Ovary (tissue), 9 donors: ENCODE data around the gene TIMP2. TPM values are rescaled to one million over a fixed set of nuclear protein-coding genes. Genes with fewer than 3 reads are reported as not detected.

ENCODE experiments used
- DNase-seq, 5 donors: peaks; one replicate each; pipeline ENCODE4 v3.0.0-alpha.2; 2019 to 2020
- H3K27ac ChIP-seq, 2 donors: fragments of 200-600 bp; one replicate each; pipeline versions ENCODE4 v1.5.1 to v1.8.0; 2019 to 2022
- H3K27me3 ChIP-seq: fragments of 200-600 bp; one replicate; pipeline ENCODE4 v1.8.0; 2022
- H3K36me3 ChIP-seq: fragments of 200-600 bp; sonication (generic); one replicate; pipeline ENCODE4 v1.5.1; 2019
- H3K4me1 ChIP-seq: one replicate; pipeline ENCODE4 v1.8.1; 2013; ENCODE audit warnings: mild to moderate bottlenecking, moderate library complexity; ENCODE audit not compliant: insufficient read depth
- H3K4me3 ChIP-seq: fragments of 200-600 bp; sonication (generic); one replicate; pipeline ENCODE4 v1.5.1; 2017
- H3K9me3 ChIP-seq, 2 donors: fragments of 200-600 bp in 1 of 2; sonication (generic) in 1 of 2; one replicate each; pipeline versions ENCODE4 v1.5.1 to v1.8.1; 2013 to 2019; ENCODE audit warnings: mild to moderate bottlenecking in 1 of 2, moderate library complexity in 1 of 2
- CTCF ChIP-seq, 3 donors: fragments of 450-650 bp in 2 of 3; fragments of 200-600 bp in 1 of 3; IDR thresholded peaks; one replicate each; pipeline versions ENCODE4 v1.5.1 to v1.8.0; 2016 to 2022; ENCODE audit warnings: antibody characterized with exemption in 3 of 3, mild to moderate bottlenecking in 1 of 3
- EP300 ChIP-seq: sonication (generic); formaldehyde crosslinking; IDR thresholded peaks from one replicate; pipeline ENCODE4 v1.6.1; 2017; ENCODE audit warnings: antibody characterized with exemption
- POLR2A ChIP-seq: fragments of 450-650 bp; IDR thresholded peaks from one replicate; pipeline ENCODE4 v1.6.1; 2017; ENCODE audit warnings: antibody characterized with exemption, mild to moderate bottlenecking, moderate library complexity
- WGBS, 3 donors: extraction: QIAGEN DNeasy Blood & Tissue Kit in 1 of 3; methylation state at CpG; one replicate each; pipeline versions ENCODE4 v1.1.5 to v1.1.7; 2013 to 2017; 5-methylcytosine and 5-hydroxymethylcytosine counted together
- intact Hi-C, 4 donors: fragments of 100-400 bp; cut with DNase I; formaldehyde crosslinking; loops; one replicate each; pipeline versions ENCODE4 v1.11.0 to v1.15.1; 2022 to 2023
- polyA plus RNA-seq, 2 donors: library from polyadenylated mRNA; stranded (reverse); fragments of 200-250 nt in 1 of 2; fragments of 350-450 nt in 1 of 2; fragmentation: Illumina TruSeq in 1 of 2; extraction: RNeasy Lipid Tissue Mini Kit (QIAGEN cat#74804) in 1 of 2; gene quantifications; one replicate each; pipeline ENCODE4 v1.2.3, GENCODE V29; 2013 to 2014
- total RNA-seq, 7 donors: library from RNA; depleted of rRNA in 2 of 7; stranded (reverse); fragments of >200 nt in 2 of 7; fragmentation: NEBNext Ultra II Directional in 3 of 7; extraction: Animal tissue kit (Norgen Biotek cat#: 25700) in 3 of 7; gene quantifications; one replicate each; pipeline versions ENCODE4 v1.1.0 to v1.2.4, GENCODE V29; 2016 to 2023
- donor health status: DM: no; HTN: no; CAD: no; lungs with moderate emphysema.
- donor health status: DM: no; HTN: no; CAD: no.
- donor health status: Bipolar disorder and iron deficiency.
- donor health status: DM: yes; HTN: yes; CAD: no.
- donor health status: DM: no; HTN: no; CAD: no.
- donor health status: DM: yes; HTN: yes; CAD: no.

The TIMP2 gene
- total and polyA plus RNA-seq, 9 donors, result 221 to 1,422 (median 693) TPM

DNA sequence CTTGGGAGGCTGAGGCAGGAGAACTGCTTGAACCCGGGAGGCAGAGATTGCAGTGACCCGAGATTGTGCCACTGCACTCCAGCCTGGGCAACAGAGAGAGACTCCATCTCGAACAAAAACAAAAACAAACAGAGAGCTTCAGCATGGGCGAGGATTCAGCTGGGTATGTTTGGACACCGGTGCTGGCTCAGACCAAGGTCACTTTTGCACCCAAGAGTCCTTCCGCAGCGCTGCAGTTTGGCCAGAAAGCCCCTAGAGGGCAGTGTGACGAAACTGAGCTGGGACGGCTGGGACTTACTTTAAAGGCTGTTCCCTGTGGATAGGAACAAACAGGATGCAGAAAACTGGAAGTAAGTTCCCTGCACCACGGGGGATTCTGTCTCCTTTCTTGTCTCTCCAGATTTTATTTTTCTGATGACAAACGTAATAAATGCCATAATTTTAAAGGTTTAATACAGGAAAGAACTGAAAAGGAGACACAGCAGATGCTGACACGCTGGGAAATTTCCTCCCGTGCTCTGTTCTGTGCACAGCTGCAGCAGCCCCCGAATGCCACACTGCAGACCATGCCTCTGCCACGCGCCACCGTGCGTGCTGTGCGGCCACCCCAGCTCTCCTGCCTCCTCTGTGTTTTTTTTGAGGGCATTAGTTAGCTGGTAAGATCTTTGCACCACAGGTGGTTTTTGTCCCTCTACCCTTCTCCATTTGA is 59.4 kb downstream of the TIMP2 start:
- no peaks in the 10 kb centered on the region for H3K27me3 ChIP-seq
- H3K36me3 ChIP-seq, result no peaks in the 10 kb centered on the region
- peak; percentile 82 to 92 (median 91) for DNase-seq
- TF ChIP-seq CTCF (IDR thresholded peaks at IDR 0.05), result peak; percentile 81 to 89 (median 88)
- no peak for TF ChIP-seq EP300
- TF ChIP-seq POLR2A, result no peak
- intact Hi-C loops, result loop anchor here in 3 of 4 donors (2.0 to 10.0 kb wide), 3 partner anchors 69 to 106 kb away; no protein-coding TSS in a partner anchor
- H3K27ac ChIP-seq, result peak overlapping the region in 1 of 2 donors; percentile 18
- 9 to 19% (median 13%) methylated on average over 19 of the region's 19 CpGs for WGBS, 3 donors
- H3K4me3 ChIP-seq, result no peak overlapping the region
- H3K9me3 ChIP-seq, result no peaks in the 10 kb centered on the region
- peaks cover 9% of the 10 kb centered on the region for H3K4me1 ChIP-seq

DNA sequence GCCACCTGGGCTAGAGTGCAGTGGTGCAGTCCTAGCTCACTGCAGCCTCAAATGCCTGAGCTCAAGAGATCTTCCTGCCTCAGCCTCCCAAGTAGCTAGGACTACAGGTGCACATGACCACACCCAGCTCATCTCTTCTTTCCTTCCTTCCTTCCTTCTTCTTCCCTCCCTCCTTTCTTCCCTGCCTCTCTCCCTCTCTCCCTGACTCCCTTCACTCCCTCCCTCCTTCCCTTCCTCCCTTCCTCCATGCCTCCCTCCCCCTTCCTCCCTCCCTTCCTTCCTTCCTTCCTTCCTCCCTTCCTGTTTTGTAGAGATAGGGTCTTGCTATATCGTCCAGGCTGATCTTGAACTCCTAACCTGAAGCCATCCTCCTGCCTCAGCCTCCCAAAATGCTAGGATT is 61.1 kb downstream of the TIMP2 start:
- peaks cover 9% of the 10 kb centered on the region for H3K4me1 ChIP-seq
- H3K9me3 ChIP-seq, result no peaks in the 10 kb centered on the region
- DNase-seq, result no peak
- intact Hi-C loops, result loop anchor here in 2 of 4 donors (2.0 to 10.0 kb wide), 3 partner anchors 33 to 107 kb away; no protein-coding TSS in a partner anchor
- 43 to 72% (median 57%) methylated on average over 1 of the region's 1 CpG for WGBS, 3 donors
- no peak overlapping the region for H3K4me3 ChIP-seq
- no peaks in the 10 kb centered on the region for H3K36me3 ChIP-seq
- TF ChIP-seq CTCF (IDR thresholded peaks at IDR 0.05) (no peak), POLR2A (no peak), EP300 (no peak)
- H3K27me3 ChIP-seq, result no peaks in the 10 kb centered on the region
- H3K27ac ChIP-seq, result no peak overlapping the region

DNA sequence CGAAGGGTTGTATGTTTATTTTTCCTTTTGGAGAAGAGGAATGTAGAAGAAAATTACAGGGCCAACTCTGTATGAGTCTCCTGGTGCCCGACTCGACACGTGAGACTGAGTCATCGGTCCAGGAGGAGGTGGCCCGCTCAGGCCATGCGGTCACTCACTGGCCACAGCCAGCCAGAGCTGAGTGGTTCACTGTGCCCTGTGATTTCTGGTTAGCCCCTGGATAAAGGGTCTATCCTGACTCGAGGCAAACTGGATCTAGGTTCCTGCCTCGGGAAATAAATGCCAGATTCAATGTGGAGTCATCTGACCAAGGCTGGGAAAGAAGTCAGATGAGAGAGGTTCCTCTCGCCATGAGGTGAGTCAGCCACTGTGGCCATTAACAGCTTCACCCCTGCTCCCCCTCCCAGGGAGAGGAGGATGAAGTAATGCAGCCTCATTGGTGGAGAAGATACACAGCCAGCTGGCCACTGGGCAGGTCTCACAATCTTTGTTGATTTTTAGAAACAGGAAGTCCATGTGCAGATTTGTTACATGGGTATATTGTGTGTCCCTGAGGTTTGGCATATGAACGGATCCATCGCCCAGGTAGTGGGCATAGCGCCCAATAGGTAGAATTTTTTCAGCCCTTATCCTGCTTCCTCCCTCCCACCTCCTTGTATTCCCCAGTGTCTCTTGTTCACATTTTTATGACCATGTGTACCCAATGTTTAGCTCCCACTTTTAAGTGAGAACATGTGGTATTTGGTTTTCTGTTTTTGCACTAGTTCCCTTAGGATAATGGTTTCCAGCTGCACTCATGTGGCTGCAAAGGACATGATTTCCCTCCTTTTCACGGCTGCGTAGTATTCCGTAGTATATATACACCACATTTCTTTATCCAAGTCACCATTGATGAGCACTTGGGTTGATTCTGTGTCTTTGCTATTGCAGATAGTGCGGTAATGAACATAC is 62.8 kb downstream of the TIMP2 start:
- peak; percentile 23 for TF ChIP-seq EP300
- no peak for TF ChIP-seq POLR2A
- Histone ChIP-seq H3K36me3 (no peaks in the 10 kb centered on the region), H3K4me3 (no peak overlapping the region)

GRCh38 chr17:78861229-78861628 is 64.0 kb downstream of the TIMP2 start:
- Histone ChIP-seq H3K27me3 (no peaks in the 10 kb centered on the region), H3K4me3 (no peak overlapping the region), H3K4me1 (peaks cover 9% of the 10 kb centered on the region), H3K36me3 (no peaks in the 10 kb centered on the region), H3K9me3 (no peaks in the 10 kb centered on the region), H3K27ac (peak overlapping the region; percentile 68 to 79)
- no peak for DNase-seq
- 86 to 94% (median 92%) methylated on average over 4 of the region's 4 CpGs for WGBS, 3 donors
- intact Hi-C loops, result loop anchor here in 2 of 4 donors (5.0 to 10.0 kb wide), 2 partner anchors 36 to 74 kb away; no protein-coding TSS in a partner anchor
- TF ChIP-seq EP300 (no peak), POLR2A (no peak), CTCF (IDR thresholded peaks at IDR 0.05) (no peak)

More for the DNA sequence above, 62.8 kb downstream of the TIMP2 start:
- Histone ChIP-seq H3K9me3 (no peaks in the 10 kb centered on the region), H3K27me3 (no peaks in the 10 kb centered on the region), H3K4me1 (peaks cover 9% of the 10 kb centered on the region), H3K27ac (peak overlapping the region; percentile 68 to 79)
- WGBS, 3 donors, result 45 to 53% (median 47%) methylated on average over 17 of the region's 17 CpGs
- peak; percentile 78 to 92 (median 81) for DNase-seq
- intact Hi-C loops, result loop anchor here in 2 of 4 donors (5.0 to 10.0 kb wide), 2 partner anchors 35 to 72 kb away; no protein-coding TSS in a partner anchor
